ENCODE results near the gene NLRP1.

- no peak for TF ChIP-seq CTCF (IDR thresholded peaks at IDR 0.05 in 2 of 3, conservative IDR thresholded peaks at IDR 0.05 in 1 of 3; ENCODE audit: control insufficient read depth in 2 of 3, extremely low read depth in 1 of 3, insufficient read depth in 1 of 3, low read depth in 3 of 3, low read length in 3 of 3)
- no peak for TF ChIP-seq SIX5 (IDR thresholded peaks at IDR 0.05; ENCODE audit: low read depth, low read length, severe bottlenecking)
- TF ChIP-seq EP300 (IDR thresholded peaks at IDR 0.05; ENCODE audit: borderline replicate concordance in 1 of 2, control insufficient read depth in 1 of 2, low read depth in 2 of 2, low read length in 2 of 2): no peak
- no peak for TF ChIP-seq RBBP5 (conservative IDR thresholded peaks at IDR 0.05)
- TF ChIP-seq CREB1 (IDR thresholded peaks at IDR 0.05; ENCODE audit: low read depth): no peak
- no peak for TF ChIP-seq CHD2 (IDR thresholded peaks at IDR 0.05; ENCODE audit: borderline replicate concordance, low read depth, low read length)
- no peak for TF ChIP-seq POLR2AphosphoS5 (IDR thresholded peaks at IDR 0.05; ENCODE audit: low read length)
- no peak for TF ChIP-seq SMC3 (IDR thresholded peaks at IDR 0.05; ENCODE audit: borderline replicate concordance, low read length)
- no peak for TF ChIP-seq NFYB (IDR thresholded peaks at IDR 0.05; ENCODE audit: insufficient read depth, low read depth, low read length)
- TF ChIP-seq TARDBP (IDR thresholded peaks at IDR 0.05; ENCODE audit: borderline replicate concordance): no peak
These were observed 111.8 kb downstream of the NLRP1 start for GRCh38 chr17:5472511-5472910.
